NCI-H345 treated with DMSO at 0.1 percent for 48 hours (cell line): ENCODE results near the gene SUPT7L.
A peak's percentile ranks its signal among the peaks of the same experiment; 100 is the strongest.

ENCODE experiments used
- DNase-seq: peaks from one replicate; lab custom pipeline; 2025; ENCODE audit not compliant: unreplicated experiment; lab: John Stamatoyannopoulos, UW

The SUPT7L gene, protein sequence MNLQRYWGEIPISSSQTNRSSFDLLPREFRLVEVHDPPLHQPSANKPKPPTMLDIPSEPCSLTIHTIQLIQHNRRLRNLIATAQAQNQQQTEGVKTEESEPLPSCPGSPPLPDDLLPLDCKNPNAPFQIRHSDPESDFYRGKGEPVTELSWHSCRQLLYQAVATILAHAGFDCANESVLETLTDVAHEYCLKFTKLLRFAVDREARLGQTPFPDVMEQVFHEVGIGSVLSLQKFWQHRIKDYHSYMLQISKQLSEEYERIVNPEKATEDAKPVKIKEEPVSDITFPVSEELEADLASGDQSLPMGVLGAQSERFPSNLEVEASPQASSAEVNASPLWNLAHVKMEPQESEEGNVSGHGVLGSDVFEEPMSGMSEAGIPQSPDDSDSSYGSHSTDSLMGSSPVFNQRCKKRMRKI

DNA sequence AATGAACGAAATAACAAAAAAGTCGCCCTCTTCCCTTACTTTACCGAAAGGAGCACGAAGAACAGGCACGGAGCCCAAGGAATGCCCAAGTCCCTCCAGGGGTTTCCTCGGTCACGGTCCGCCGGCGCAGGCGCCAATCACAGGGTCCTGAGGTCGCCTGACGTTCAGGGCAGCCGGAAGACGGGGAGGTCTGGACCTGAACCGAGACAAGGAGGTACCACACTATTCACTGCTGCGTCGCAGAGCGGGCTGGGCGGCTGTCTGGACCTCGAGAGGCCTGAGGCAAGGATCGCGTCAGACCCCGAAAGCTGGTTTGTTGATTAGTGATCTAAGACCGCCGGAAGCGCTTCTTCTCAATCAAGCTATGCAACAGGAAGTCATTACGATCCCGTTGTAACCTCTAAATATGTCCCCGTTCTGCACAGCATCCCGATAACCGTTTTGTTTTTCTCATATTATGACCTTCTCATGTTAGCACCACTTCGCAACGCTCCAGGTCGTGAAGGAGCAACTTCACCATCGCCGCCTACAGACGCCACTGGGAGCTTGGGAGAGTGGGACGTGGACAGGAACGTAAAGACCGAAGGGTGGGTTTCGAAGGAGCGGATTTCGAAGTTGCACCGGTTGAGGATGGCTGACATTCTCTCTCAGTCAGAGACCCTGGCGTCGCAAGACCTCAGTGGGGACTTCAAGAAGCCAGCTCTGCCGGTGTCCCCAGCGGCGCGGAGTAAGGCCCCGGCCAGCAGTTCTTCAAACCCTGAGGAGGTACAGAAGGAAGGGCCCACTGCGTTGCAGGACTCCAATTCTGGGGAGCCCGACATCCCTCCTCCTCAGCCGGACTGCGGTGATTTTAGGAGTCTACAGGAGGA is at the start of gene SUPT7L, which contains the start of gene SLC4A1AP:
Gene SUPT7L, minus strand, starts transcription at position 330 of the 869 bp plus-strand sequence. CDS start 1,422 bp downstream, outside the sequence.
Gene SLC4A1AP, plus strand, starts transcription at position 605 of the 869 bp plus-strand sequence. Its CDS starts 26 bp downstream, at position 631.
- peak; percentile 91 for DNase-seq

DNA sequence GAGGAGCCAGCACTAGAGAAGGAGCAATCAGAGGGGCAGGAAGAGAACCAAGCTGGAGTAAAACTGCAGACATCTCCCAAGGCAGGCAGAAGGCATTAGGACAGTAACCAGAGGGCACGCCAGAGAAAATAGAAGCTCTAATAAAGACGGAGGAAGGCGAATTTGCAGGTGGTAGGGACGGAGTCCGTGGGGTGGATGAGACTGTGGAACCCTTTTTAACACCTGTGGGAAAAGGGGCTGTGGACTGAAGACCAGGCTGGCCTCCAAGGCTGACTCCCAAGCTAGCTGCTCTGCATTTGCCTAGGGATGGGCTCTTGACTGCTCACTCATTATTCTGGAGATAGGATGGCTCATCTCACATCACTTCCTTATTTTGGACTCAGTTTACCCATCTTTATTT is 49.8 kb upstream of the SUPT7L start:
- DNase-seq: no peak

GRCh38 chr2:27712522-27712921 is 49.1 kb upstream of the SUPT7L start:
- no peak for DNase-seq

DNA sequence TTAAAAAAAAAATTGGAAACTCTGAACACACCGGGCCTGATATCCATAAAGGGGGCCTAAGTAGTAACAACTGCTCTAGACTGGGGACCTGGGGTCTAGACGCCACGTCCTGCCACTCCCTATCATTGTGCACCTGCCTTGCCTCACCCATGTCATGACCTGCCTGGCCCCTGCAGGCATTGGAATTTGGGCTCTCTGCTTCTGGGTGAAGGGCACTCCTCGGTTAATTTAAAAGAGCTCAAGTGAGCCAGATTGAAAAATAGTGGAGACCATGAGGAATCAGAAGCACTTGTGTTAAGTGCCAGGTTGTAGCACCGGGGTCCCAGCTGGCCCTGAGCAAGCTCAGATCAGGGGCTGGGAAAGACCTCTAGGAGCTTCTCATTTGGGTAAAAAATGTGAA is 48.4 kb upstream of the SUPT7L start:
- DNase-seq: no peak

- no peak for DNase-seq
Measured at GRCh38 chr2:27710640-27711430, 47.4 kb upstream of the SUPT7L start.

GRCh38 chr2:27709960-27710575 is 46.7 kb upstream of the SUPT7L start:
- DNase-seq: no peak

DNA sequence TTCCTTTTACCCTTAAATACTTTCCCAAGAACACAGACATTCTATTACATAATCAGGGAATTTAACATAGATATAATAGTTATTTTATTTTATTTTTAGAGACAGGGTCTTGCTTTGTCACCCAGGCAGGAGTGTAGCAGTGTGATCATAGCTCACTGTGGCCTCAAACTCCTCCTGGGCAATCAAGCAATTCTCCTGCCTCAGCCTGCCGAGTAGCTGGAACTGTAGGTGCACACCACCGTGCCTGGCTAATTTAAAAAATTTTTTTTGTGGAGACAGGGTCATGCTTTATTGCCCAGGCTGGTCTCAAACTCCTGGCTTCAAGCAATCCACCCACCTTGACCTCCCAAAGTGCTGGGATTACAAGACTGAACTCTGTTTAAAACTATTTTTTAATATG is 45.9 kb upstream of the SUPT7L start:
- no peak for DNase-seq

GRCh38 chr2:27708666-27709065 is 45.3 kb upstream of the SUPT7L start:
- DNase-seq: no peak

DNA sequence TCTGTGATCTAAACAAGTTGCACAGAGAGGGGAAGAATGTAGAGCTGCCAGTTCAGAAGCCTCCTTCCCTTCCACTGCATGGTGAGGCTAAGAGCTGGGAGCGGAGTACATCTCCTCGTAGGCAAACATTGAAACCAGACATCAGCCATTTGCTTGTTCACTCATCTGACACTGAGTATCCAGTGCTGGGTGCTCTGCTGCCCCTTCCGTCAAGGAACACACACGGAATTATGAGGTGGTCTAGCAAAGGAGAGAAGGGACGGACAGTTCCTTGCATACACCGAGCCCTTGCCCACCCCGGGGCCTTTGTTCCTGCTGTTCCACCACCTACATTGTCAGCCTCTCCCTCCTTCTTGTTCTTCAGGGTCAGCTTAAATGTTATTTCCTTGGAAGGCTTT is 44.8 kb upstream of the SUPT7L start:
- DNase-seq: no peak

GRCh38 chr2:27707462-27708256 is 44.2 kb upstream of the SUPT7L start:
- DNase-seq: no peak

DNA sequence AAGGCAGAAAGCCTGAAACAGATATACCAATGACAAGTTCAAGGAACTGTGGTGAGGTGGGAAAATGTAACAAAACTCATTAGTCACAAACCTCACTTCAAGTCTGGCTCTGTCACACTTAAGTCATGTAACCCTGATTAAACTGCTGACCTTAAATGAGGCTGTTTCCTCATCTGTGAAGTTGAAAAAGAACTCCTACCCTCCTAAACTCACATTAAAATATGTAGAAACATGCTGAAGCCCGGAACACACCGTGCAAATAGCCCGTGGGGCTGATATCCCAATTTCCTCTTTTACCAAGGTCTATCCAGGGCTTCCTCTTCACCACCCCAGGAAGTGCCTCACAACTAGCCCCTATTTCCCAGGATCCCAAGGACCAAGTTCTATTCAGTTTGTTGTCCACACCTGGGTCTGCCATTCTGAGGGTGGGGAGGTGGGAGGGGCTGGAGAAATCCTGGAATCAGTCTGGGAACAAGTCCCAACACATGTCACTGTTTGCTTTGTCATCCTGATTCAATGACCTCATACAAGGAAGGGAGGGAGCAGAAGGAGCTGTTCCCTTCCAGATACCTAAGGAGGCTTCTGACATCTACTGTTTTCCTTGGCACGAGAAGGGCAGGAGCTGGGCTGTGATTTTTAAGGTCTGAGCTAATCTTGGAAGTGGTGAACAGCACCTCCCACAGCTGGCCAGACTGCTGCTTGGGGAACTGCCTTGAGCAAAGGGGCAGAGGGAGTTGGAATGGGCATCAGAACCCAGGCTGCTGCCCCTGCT is 42.6 kb upstream of the SUPT7L start:
- DNase-seq: no peak

GRCh38 chr2:27704342-27704876 is 41.0 kb upstream of the SUPT7L start:
- no peak for DNase-seq

DNA sequence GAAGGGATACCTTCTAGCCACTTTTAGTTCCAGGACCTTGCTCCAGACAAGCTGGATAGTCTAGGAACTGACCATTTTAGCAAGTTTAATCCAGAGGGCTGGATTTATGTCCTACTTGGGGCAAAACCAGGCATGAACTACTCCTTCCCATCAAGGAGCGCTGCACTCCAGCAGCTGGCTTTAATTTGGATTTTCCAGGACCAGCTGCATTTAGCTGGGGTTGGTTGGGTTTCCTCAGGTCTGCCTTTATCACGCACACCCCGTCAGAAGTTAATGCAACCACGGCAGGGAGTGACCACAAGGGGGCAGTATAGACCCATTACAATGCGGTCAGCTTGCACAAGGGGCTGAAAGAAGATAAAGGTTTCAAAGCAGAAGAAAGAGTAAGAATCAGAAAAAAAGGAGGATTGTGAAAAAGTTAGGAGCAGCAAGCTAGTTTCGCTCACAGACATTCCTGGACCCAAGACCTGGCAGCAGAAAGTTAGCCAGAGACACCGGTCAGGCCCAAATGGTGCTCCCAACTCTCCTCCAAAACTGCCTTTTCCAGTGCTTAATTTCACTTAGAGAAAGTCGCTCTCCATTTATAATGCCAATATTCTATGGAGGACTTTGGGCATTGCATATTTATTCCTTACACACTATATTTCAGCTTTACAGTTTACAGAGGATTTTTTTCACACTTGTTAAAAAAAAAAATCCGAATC is 40.4 kb upstream of the SUPT7L start:
- peak; percentile 86 for DNase-seq

DNA sequence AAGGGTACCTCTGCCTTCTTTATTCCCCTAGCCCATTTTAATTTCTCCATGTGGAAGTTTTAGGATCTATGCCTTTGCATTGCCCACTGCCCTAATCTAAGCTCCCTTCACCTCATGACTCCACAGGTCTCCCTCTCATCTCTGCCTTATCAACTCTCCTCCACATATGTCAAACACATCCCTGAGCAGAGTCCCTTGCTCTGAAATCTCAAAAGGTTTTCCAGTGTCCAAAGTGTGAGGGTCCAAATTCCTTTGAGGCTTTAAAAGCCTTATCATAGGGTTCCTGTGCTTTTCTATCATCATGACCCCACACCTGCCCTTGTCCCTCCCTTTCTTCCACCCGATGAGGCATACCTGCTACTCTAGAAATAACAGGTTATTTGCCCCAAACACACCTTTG is 38.9 kb upstream of the SUPT7L start:
- no peak for DNase-seq

- DNase-seq: peak; percentile 23
Measured at GRCh38 chr2:27701676-27702075, 38.3 kb upstream of the SUPT7L start.

DNA sequence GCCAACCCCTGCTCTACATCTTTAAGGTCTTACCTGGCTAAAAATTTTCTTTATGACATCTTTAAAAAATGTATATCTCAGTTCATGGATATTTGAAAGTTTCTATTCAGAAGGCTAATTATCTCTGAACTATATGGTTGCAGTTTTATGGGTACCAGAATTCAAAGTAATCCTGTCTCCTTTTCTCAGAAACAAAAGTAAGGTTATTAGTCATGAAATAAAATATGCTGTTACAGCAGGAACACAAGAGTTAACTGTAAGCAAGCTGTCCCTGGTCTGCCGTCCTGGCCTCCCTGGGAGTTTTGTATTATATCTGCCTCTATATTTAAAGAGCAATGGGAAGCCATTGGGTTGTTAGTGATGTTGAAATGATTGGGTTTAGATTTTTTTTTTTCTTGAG is 34.2 kb upstream of the SUPT7L start:
- no peak for DNase-seq

- no peak for DNase-seq
Measured at GRCh38 chr2:27690052-27690451, 26.6 kb upstream of the SUPT7L start.

DNA sequence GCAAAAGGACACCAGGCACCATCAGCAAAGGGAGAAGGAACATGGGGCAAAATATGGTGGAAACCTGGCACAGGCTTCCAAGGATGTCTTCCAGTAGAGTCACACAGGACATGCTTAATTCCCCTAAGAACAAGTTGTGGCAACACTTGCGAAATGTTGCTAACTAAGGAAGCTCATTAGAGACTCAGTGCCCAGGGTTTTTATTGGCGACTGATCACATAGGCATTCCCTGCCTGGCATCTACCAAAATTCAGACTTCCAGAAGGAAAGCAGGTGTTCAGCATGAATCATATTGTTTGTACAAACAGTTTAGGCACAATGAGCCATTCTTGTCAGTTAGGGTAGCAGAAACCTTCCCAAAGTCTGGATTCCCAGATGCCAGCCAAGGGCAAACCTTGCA is 26.0 kb upstream of the SUPT7L start:
- peak; percentile 7 for DNase-seq
